ENCODE results near the gene SPATA12.

DNA sequence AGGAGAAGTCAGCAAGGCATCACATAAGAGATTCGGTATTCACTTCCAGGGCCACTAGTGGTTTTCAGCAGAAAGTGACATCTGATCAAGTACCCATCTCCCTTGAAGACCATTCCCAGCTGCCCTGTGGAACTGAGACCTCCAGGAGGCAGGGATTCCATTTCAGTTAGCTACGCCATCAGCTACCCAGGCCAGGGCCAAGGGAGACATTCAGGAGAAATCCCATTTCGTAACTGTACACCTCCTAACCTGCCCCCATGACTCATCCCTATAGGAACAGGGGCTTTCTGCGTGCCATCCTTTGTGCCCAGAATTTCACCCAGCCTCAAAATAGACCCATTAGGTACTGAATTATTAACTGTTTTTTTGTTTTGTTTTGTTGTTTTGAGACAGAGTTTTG is 24.7 kb downstream of the SPATA12 start:
- TF ChIP-seq, protein P1, sequence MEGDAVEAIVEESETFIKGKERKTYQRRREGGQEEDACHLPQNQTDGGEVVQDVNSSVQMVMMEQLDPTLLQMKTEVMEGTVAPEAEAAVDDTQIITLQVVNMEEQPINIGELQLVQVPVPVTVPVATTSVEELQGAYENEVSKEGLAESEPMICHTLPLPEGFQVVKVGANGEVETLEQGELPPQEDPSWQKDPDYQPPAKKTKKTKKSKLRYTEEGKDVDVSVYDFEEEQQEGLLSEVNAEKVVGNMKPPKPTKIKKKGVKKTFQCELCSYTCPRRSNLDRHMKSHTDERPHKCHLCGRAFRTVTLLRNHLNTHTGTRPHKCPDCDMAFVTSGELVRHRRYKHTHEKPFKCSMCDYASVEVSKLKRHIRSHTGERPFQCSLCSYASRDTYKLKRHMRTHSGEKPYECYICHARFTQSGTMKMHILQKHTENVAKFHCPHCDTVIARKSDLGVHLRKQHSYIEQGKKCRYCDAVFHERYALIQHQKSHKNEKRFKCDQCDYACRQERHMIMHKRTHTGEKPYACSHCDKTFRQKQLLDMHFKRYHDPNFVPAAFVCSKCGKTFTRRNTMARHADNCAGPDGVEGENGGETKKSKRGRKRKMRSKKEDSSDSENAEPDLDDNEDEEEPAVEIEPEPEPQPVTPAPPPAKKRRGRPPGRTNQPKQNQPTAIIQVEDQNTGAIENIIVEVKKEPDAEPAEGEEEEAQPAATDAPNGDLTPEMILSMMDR (IDR thresholded peaks at IDR 0.05), result no peak
- TF ChIP-seq POLR2A (IDR thresholded peaks at IDR 0.05), result no peak
